Erythroblast (primary cell): ENCODE data around the gene CD36.

Experiments used
- GATA1 ChIP-seq: IDR thresholded peaks from 2 replicates; pipeline ENCODE4 v1.6.1; 2011; ENCODE audit warnings: low read depth, mild to moderate bottlenecking, control low read depth, low read length, moderate library complexity
- POLR2A ChIP-seq: IDR thresholded peaks from 2 replicates; pipeline ENCODE4 v1.6.1; 2011; ENCODE audit warnings: mild to moderate bottlenecking, low read length

DNA sequence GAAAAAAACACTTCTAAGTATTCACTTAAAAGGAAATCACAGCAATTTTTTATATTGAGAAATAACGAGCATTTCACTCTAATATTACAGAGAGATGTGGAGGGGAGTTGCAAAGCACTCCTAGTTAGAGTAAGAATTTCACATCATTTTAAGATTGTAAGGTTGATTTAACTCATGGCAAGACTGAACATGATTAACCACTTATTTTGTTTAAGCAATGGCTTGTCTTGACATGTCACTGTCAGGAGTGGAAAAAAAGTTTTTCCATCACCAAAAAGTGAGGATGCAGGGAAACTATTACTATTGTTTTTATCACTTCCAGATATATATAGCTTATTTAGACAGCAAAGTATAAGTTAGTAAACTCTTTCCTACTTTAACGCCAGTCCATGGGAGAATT lies 27.1 kb downstream of the CD36 start:
- peak; percentile 40 for TF ChIP-seq POLR2A
- TF ChIP-seq GATA1: no peak
